HCT116 (cell line): Measurements from ENCODE around the gene HGS. TPM values are rescaled to one million over a fixed set of nuclear protein-coding genes. Genes with fewer than 3 reads are reported as not detected.
A peak's percentile ranks its signal among the peaks of the same experiment; 100 is the strongest.

Source experiments
- ATAC-seq: fragments of 200-7000 bp; cut with Tn5 transposase; 2 replicates; pipeline ENCODE4 v1.9.1; 2020; ENCODE audit warnings: mild to moderate bottlenecking, moderate library complexity
- Bru-seq: library from RNA; stranded (reverse); fragments of 400-500 nt; gene quantifications from one replicate; lab custom pipeline; 2021; lab: Mats Ljungman, UMichigan
- BruChase-seq, 2 experiments: library from RNA; stranded (reverse); fragments of 400-500 nt; gene quantifications; one replicate each; lab custom pipeline; 2021; lab: Mats Ljungman, UMichigan
- BruUV-seq: library from RNA; stranded (reverse); fragments of 400-500 nt; replicated peaks from 2 replicates; lab custom pipeline; 2021; lab: Mats Ljungman, UMichigan
- CTCF ChIA-PET: fragments of 300-600 bp; sonication (Branson Sonifier 250); formaldehyde crosslinking; loops from one replicate; lab custom pipeline; 2021; ENCODE audit warnings: antibody characterized with exemption; lab: Charles Lee
- POLR2A ChIA-PET: fragments of 300-600, 350-600 bp; sonication (Branson Sonifier 250); formaldehyde crosslinking; loops from one replicate; lab custom pipeline; 2021; ENCODE audit warnings: antibody characterized with exemption; lab: Charles Lee
- RAD21 ChIA-PET, 2 experiments: fragments of 300-600 bp; sonication (Branson Sonifier 250); formaldehyde crosslinking; loops; one replicate each; lab custom pipeline; 2023; ENCODE audit warnings: low total read pairs in 2 of 2; ENCODE audit not compliant: uncharacterized antibody in 2 of 2, unreplicated experiment in 2 of 2, low non-redundant PET in 1 of 2; lab: Charles Lee
- DNase-seq: peaks from one replicate; pipeline ENCODE4 v3.0.0-alpha.2; 2010; ENCODE audit warnings: low read depth, low spot score
- H2AFZ ChIP-seq: fragments of 200-600 bp; shearing (Covaris generic), sonication (generic); 2 replicates; pipeline ENCODE4 v1.6.1; 2017; ENCODE audit warnings: low read depth, mixed run types, mixed read lengths, antibody characterized with exemption, low read length; ENCODE audit not compliant: poor library complexity, severe bottlenecking
- H3K27ac ChIP-seq: 2 replicates; pipeline ENCODE4 v1.5.1; 2012; ENCODE audit warnings: low read depth, low read length
- H3K27me3 ChIP-seq: fragments of 200-600 bp; sonication (generic); 2 replicates; pipeline ENCODE4 v1.6.1; 2016; ENCODE audit warnings: mixed run types, low read length, mixed read lengths; ENCODE audit not compliant: insufficient read depth
- H3K36me3 ChIP-seq, 2 experiments: fragments of 200-500 bp in 1 of 2; fragments of 200-600 bp in 1 of 2; sonication (Bioruptor generic) in 1 of 2; sonication (generic) in 1 of 2; 2 replicates each; pipeline versions ENCODE4 v1.5.1 to v1.6.1; 2014 to 2016; ENCODE audit warnings: low read length in 2 of 2, inconsistent platforms in 1 of 2, mixed read lengths in 1 of 2, mixed run types in 1 of 2; ENCODE audit not compliant: insufficient read depth in 2 of 2, control insufficient read depth in 1 of 2
- H3K4me1 ChIP-seq, 2 experiments: fragments of 200-600 bp in 1 of 2; sonication (generic) in 1 of 2; 2 replicates each; pipeline versions ENCODE4 v1.5.1 to v1.6.1; 2012 to 2017; ENCODE audit warnings: low read length in 2 of 2, inconsistent platforms in 1 of 2, mild to moderate bottlenecking in 1 of 2, mixed read lengths in 1 of 2, mixed run types in 1 of 2, moderate library complexity in 1 of 2; ENCODE audit not compliant: insufficient read depth in 2 of 2, control insufficient read depth in 1 of 2
- H3K4me2 ChIP-seq: fragments of 200-600 bp; sonication (generic); 2 replicates; pipeline ENCODE4 v1.6.1; 2017; ENCODE audit warnings: mixed run types, low read length, mixed read lengths
- H3K4me3 ChIP-seq, 2 experiments: fragments of 200-600 bp in 1 of 2; sonication (generic) in 1 of 2; replicated peaks in 1 of 2; 2 replicates each; pipeline ENCODE4 v1.5.1; 2011 to 2016; ENCODE audit warnings: low read length in 2 of 2, control low read depth in 1 of 2, low read depth in 1 of 2, mild to moderate bottlenecking in 1 of 2, mixed read lengths in 1 of 2, mixed run types in 1 of 2
- H3K79me2 ChIP-seq: fragments of 200-600 bp; sonication (generic); 2 replicates; pipeline ENCODE4 v1.6.1; 2017; ENCODE audit warnings: mild to moderate bottlenecking, mixed run types, low read length, moderate library complexity, mixed read lengths; ENCODE audit not compliant: insufficient read depth
- H3K9ac ChIP-seq: fragments of 200-600 bp; sonication (generic); 2 replicates; pipeline ENCODE4 v1.6.1; 2016; ENCODE audit warnings: low read length, mixed read lengths
- H3K9me2 ChIP-seq: fragments of 200-600 bp; sonication (generic), shearing (Covaris generic); 2 replicates; pipeline ENCODE4 v1.6.1; 2017; ENCODE audit warnings: mixed run types, mild to moderate bottlenecking, moderate library complexity; ENCODE audit not compliant: insufficient read depth
- H3K9me3 ChIP-seq, 2 experiments: fragments of 200-500 bp in 1 of 2; fragments of 200-600 bp in 1 of 2; sonication (Bioruptor generic) in 1 of 2; sonication (generic) in 1 of 2; 2 replicates each; pipeline ENCODE4 v1.6.1; 2014 to 2017; ENCODE audit warnings: low read length in 2 of 2, mixed read lengths in 2 of 2, inconsistent platforms in 1 of 2, low read depth in 1 of 2, mild to moderate bottlenecking in 1 of 2, mixed run types in 1 of 2, moderate library complexity in 1 of 2; ENCODE audit not compliant: control insufficient read depth in 1 of 2, insufficient read depth in 1 of 2
- H4K20me1 ChIP-seq: fragments of 200-600 bp; sonication (generic), shearing (Covaris generic); 2 replicates; pipeline ENCODE4 v1.6.1; 2017; ENCODE audit warnings: mixed run types, mild to moderate bottlenecking, moderate library complexity; ENCODE audit not compliant: insufficient read depth
- CBX3 ChIP-seq: IDR thresholded peaks from 2 replicates; pipeline ENCODE4 v1.6.1; 2012; ENCODE audit warnings: low read depth
- EZH2 ChIP-seq: fragments of 200-600 bp; sonication (generic); IDR thresholded peaks from 2 replicates; pipeline ENCODE4 v1.6.1; 2017; ENCODE audit warnings: antibody characterized with exemption, mixed run types
- EZH2phosphoT487 ChIP-seq: fragments of 200-600 bp; IDR thresholded peaks from 2 replicates; pipeline ENCODE4 v1.6.1; 2018; ENCODE audit warnings: antibody characterized with exemption, borderline replicate concordance
- JUND ChIP-seq: IDR thresholded peaks from 2 replicates; pipeline ENCODE4 v1.6.1; 2012
- MAX ChIP-seq: IDR thresholded peaks from 2 replicates; pipeline ENCODE4 v1.6.1; 2012
- POLR2A ChIP-seq: IDR thresholded peaks from 2 replicates; pipeline ENCODE4 v1.7.0; 2011; ENCODE audit warnings: borderline replicate concordance; ENCODE audit not compliant: insufficient read depth, insufficient read length; ENCODE audit errors: extremely low read depth
- POLR2AphosphoS5 ChIP-seq: IDR thresholded peaks from 2 replicates; pipeline ENCODE4 v1.6.1; 2011; ENCODE audit warnings: mild to moderate bottlenecking, low read depth, low read length, moderate library complexity
- RAD21 ChIP-seq: IDR thresholded peaks from 2 replicates; pipeline ENCODE4 v1.6.1; 2012; ENCODE audit warnings: low read depth, mild to moderate bottlenecking
- SIN3A ChIP-seq: IDR thresholded peaks from 2 replicates; pipeline ENCODE4 v1.6.1; 2012; ENCODE audit warnings: low read depth
- SP1 ChIP-seq: IDR thresholded peaks from 2 replicates; pipeline ENCODE4 v1.6.1; 2012; ENCODE audit warnings: low read depth
- SRF ChIP-seq: IDR thresholded peaks from 2 replicates; pipeline ENCODE4 v1.6.1; 2012; ENCODE audit warnings: low read depth
- YY1 ChIP-seq: IDR thresholded peaks from 2 replicates; pipeline ENCODE4 v1.6.1; 2011; ENCODE audit warnings: low read length, low read depth, moderate library complexity, mild to moderate bottlenecking; ENCODE audit not compliant: insufficient replicate concordance; ENCODE audit errors: extremely low read depth
- ZFX ChIP-seq: fragments of 450-650 bp; IDR thresholded peaks from 2 replicates; pipeline ENCODE4 v1.6.1; 2017
- intact Hi-C: fragments of 100-400 bp; cut with micrococcal nuclease; formaldehyde crosslinking; loops from 2 replicates; pipeline ENCODE4 v1.10.0; 2022
- long read RNA-seq: library from polyadenylated mRNA; unstranded; transcript quantifications from one replicate; pipeline ENCODE4 v2.0.0, GENCODE V29; 2021; ENCODE audit not compliant: unreplicated experiment
- polyA plus RNA-seq: library from polyadenylated mRNA; unstranded; fragments of >200 nt; gene quantifications from 2 replicates; pipeline ENCODE4 v1.2.1, GENCODE V29; 2012; ENCODE audit warnings: missing spikeins
- total RNA-seq: library from RNA; stranded (reverse); gene quantifications from one replicate; pipeline ENCODE4 v1.2.1, GENCODE V29; 2021; ENCODE audit not compliant: unreplicated experiment

Gene HGS
- 231 TPM for total RNA-seq
- 235 and 241 TPM in 2 replicates for polyA plus RNA-seq
- Bru-seq, nascent RNA, result percentile 80 among the genes with signal in this experiment
- BruChase-seq, experiment 1, labeled RNA remaining after a 6-hour chase, result percentile 94 among the genes with signal in this experiment
- BruChase-seq, experiment 2, labeled RNA remaining after a 2-hour chase, result percentile 91 among the genes with signal in this experiment
- long read RNA-seq, transcript HGS-201 (22 exons, 2,970 nt), result major isoform, 241 of 493 reads
- long read RNA-seq, partial matches to known transcripts, result 177 of 493 reads
- long read RNA-seq, other reads (novel, unspliced or antisense), result 73 of 493 reads

- POLR2A ChIA-PET, result interaction anchor here (0.6 to 4.4 kb wide), 13 partner anchors 8 to 171 kb away, joined by 3 to 33 read pairs (median 5); partner anchors contain the start of genes ACTG1, CCDC137, MRPL12 and OXLD1
- H3K4me1 ChIP-seq, result peaks cover 18 to 23% of the 10 kb centered on the region in 2 experiments
- ATAC-seq (peak; percentile 95), DNase-seq (peak; percentile 100)
- H4K20me1 ChIP-seq, result peaks cover 6% of the 10 kb centered on the region; the same call in 1 of the 2 replicates
- TF ChIP-seq SP1 (peak; percentile 99), JUND (no peak), EZH2 (no peak), SRF (no peak), CBX3 (no peak), SIN3A (peak; percentile 94; the same call in 1 of the 2 replicates), RAD21 (no peak), ZFX (peak; percentile 90; the same call in 1 of the 2 replicates), EZH2phosphoT487 (no peak), POLR2AphosphoS5 (peak; percentile 82), YY1 (peak; percentile 17), MAX (peak; percentile 83), POLR2A (peak; percentile 66)
- CTCF ChIA-PET, result interaction anchor here (1.2 kb wide), 1 partner anchor 9 kb away, joined by 8 read pairs; no protein-coding TSS in a partner anchor
- H3K9ac ChIP-seq, result peak within 1 kb of the TSS; percentile 85
- no TSS peak for BruUV-seq
- H3K36me3 ChIP-seq, result peaks cover 18 to 40% of the 10 kb centered on the region in 2 experiments
- intact Hi-C loops, result loop anchor here (1.0 to 2.0 kb wide), 2 partner anchors 17 to 19 kb away; partner anchors contain the start of gene MRPL12
- no peak within 1 kb of the TSS for H2AFZ ChIP-seq
- no peaks in the 10 kb centered on the region for H3K9me2 ChIP-seq
- RAD21 ChIA-PET, result interaction anchor here (0.7 to 1.2 kb wide), 5 partner anchors 8 to 157 kb away, joined by 4 to 5 read pairs (median 4); partner anchors contain the start of genes CCDC137 (in 1 of the 2), MRPL12 (in 1 of the 2) and OXLD1 (in 1 of the 2)
- no peaks in the 10 kb centered on the region for H3K9me3 ChIP-seq
- peak within 1 kb of the TSS; percentile 86 to 99 for H3K4me3 ChIP-seq
- H3K79me2 ChIP-seq, result peaks cover 73% of the 10 kb centered on the region
- H3K27ac ChIP-seq, result peak within 1 kb of the TSS; percentile 92
- H3K27me3 ChIP-seq, result no peaks in the 10 kb centered on the region
- peak within 1 kb of the TSS; percentile 100 for H3K4me2 ChIP-seq
Measured at GRCh38 chr17:81683584-81684441, at the start of gene HGS, which contains the start of gene ARL16. Gene HGS, plus strand, starts transcription at chr17:81684011. Its CDS starts 56 bp downstream, at chr17:81684067. Gene ARL16, minus strand, starts transcription at chr17:81683797. Its CDS starts 44 bp downstream, at chr17:81683753.
